ENCODE measurements around the gene GUCY2F.

The GUCY2F gene

DNA sequence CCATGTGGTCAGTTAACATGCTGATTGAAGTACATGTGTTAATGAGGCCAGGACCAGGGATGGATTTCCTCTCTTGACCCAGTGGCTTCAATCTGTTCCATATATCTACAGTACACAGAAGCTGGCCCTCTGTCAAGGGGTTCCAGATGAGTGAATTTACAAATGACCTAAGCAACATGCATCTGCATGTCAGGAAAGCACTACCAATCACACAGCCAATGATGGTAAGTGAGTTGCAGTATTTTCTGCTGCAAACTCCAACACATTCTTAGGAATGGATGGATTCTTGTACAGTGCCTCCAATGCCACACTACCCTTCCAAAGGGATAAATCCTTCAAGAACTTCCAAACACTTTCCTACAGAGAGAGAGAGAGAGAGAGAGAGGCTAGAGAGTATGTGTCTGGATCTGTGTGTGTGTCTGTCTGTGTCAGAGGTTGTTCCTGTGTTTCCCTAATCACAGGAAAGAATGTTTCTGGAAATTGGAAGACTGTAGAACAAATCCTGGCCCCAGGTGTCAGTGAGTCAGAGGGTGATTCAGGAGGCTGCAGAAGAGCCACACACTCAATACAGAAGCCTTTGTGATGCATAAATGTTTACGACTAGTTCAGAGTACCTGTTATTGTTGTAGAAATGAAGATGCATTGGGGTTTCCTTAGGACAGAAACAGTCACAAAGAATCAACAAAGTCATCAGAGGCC is 107.5 kb downstream of the GUCY2F start:
- DNase-seq (ENCODE audit: low read depth, low spot score): no peak
- TF ChIP-seq, protein P1, sequence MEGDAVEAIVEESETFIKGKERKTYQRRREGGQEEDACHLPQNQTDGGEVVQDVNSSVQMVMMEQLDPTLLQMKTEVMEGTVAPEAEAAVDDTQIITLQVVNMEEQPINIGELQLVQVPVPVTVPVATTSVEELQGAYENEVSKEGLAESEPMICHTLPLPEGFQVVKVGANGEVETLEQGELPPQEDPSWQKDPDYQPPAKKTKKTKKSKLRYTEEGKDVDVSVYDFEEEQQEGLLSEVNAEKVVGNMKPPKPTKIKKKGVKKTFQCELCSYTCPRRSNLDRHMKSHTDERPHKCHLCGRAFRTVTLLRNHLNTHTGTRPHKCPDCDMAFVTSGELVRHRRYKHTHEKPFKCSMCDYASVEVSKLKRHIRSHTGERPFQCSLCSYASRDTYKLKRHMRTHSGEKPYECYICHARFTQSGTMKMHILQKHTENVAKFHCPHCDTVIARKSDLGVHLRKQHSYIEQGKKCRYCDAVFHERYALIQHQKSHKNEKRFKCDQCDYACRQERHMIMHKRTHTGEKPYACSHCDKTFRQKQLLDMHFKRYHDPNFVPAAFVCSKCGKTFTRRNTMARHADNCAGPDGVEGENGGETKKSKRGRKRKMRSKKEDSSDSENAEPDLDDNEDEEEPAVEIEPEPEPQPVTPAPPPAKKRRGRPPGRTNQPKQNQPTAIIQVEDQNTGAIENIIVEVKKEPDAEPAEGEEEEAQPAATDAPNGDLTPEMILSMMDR (IDR thresholded peaks at IDR 0.05; ENCODE audit: insufficient read depth, low read length, missing control alignments): no peak
- H3K4me3 ChIP-seq (ENCODE audit: low read depth, low read length): no peak overlapping the region
- ChIA-PET POLR2A (no interaction called here), CTCF (no interaction called here)

DNA sequence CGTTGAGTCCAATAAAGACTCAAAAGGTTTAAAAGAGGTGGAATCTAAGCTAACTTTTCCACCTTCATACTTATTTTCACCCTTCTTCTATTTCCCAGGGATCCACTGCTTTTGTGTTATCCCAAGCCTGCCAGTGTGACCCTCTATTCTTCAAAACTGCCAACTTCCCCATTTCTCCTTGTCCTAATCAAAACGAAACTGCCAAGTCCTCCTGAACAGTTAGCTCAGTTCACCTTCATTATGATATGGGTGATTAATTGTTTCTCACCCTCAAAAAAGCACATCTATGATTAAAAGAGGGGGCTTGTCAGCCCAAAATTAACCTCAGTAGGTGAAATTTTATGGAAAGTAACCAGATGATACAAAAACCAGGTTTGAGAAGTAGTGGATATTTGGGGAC is 108.4 kb downstream of the GUCY2F start:
- ChIA-PET CTCF (no interaction called here), POLR2A (no interaction called here)
- TF ChIP-seq, protein P1 (IDR thresholded peaks at IDR 0.05; ENCODE audit: insufficient read depth, low read length, missing control alignments): no peak
- no peak overlapping the region for H3K4me3 ChIP-seq (ENCODE audit: low read depth, low read length)
- no peak for DNase-seq (ENCODE audit: low read depth, low spot score)

DNA sequence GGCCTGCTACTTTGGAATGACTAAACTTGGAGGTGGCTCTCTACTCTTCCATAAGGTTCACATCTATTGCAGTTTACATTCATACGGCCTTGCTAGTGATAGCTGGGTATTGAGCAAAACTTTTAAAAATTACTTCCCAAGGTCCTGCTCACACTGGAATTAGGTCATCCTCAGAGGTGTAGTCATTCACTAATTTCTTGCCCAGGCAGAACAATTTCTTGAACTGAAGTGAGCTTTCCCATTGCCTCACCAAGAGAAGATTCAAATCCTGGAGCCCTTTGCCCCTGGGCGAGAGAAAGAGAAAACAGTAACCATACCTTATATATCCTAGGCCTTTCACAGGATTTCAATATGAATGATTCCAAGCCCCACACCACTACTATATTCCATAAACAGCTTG is 109.2 kb downstream of the GUCY2F start:
- H3K4me3 ChIP-seq (ENCODE audit: low read depth, low read length): no peak overlapping the region
- no peak for DNase-seq (ENCODE audit: low read depth, low spot score)
- TF ChIP-seq, protein P1 (IDR thresholded peaks at IDR 0.05; ENCODE audit: insufficient read depth, low read length, missing control alignments): no peak
- CTCF ChIA-PET: no interaction called here
- POLR2A ChIA-PET: no interaction called here

DNA sequence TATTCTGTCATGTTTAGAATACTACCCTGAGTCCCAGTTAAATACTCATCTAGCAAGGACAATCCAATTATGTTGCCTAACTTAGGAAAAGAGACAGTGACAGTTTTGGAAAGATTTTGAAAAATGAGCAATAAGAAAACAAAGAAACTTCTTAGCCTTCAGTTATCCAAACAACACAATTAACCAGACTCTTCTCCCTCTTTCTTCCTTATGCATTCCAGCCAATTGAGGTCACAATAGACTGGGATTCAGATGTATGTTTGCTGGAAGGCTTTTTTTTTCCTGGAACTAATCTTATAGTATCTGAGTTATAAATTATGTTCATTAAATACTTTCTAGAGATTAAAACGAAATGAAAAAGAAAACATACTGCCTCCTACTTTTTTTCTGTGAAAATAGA is 109.6 kb downstream of the GUCY2F start:
- CTCF ChIA-PET: no interaction called here
- no peak for DNase-seq (ENCODE audit: low read depth, low spot score)
- H3K4me3 ChIP-seq (ENCODE audit: low read depth, low read length): no peak overlapping the region
- TF ChIP-seq, protein P1 (IDR thresholded peaks at IDR 0.05; ENCODE audit: insufficient read depth, low read length, missing control alignments): no peak
- POLR2A ChIA-PET: no interaction called here

DNA sequence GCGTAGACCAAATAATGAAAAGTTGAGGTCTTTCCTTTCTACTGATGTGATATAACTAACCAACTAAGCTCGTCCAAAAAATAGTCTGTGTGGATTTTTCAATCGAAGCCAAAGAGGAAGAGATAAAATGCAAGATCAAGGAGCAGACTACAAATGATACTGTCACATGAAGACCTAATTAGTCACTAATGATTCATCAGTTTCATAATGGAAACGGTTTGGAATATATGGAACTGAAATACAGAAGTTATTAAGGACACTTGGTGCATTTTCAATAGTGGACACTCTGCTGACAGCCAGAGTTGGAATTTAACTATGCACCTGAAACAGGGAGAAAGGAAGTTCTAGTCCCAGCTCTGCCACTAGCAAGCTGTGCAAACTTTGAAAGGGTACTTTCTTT is 119.8 kb downstream of the GUCY2F start:
- TF ChIP-seq, protein P1 (IDR thresholded peaks at IDR 0.05; ENCODE audit: insufficient read depth, low read length, missing control alignments): no peak
- no peak overlapping the region for H3K4me3 ChIP-seq (ENCODE audit: low read depth, low read length)
- DNase-seq (ENCODE audit: low read depth, low spot score): no peak
- CTCF ChIA-PET: no interaction called here
- POLR2A ChIA-PET: no interaction called here

DNA sequence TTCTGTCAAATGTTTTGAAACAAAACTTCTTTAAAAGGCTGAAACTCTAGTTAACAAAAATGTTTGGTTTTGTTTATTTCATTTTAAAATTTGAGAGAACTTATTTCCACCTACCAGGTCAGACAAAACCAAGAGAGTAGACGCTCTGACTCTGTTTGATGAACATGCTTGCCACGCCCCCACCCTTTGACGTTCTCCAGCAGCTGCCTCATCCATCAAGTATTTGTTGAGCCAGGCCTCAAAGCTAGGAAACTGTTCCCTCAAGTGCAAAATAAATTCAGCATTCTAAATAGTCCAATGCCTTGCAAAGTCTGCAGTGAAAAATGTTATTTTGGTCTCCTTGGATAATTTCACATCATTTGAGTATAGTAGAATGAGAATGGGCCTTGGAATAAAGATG is 121.6 kb downstream of the GUCY2F start:
- no peak overlapping the region for H3K4me3 ChIP-seq (ENCODE audit: low read depth, low read length)
- POLR2A ChIA-PET: no interaction called here
- no peak for DNase-seq (ENCODE audit: low read depth, low spot score)
- TF ChIP-seq, protein P1 (IDR thresholded peaks at IDR 0.05; ENCODE audit: insufficient read depth, low read length, missing control alignments): no peak
- CTCF ChIA-PET: no interaction called here
